Left hindlimb (tissue), 1 donor: ENCODE results near the gene GMDS.
A peak's percentile ranks its signal among the peaks of the same experiment; 100 is the strongest.

ENCODE experiments used
- DNase-seq: peaks from one replicate; pipeline ENCODE4 v3.0.0-alpha.2; 2018

The GMDS gene

GRCh38 chr6:1923449-1923848 is 322.0 kb downstream of the GMDS start:
- DNase-seq = no peak

DNA sequence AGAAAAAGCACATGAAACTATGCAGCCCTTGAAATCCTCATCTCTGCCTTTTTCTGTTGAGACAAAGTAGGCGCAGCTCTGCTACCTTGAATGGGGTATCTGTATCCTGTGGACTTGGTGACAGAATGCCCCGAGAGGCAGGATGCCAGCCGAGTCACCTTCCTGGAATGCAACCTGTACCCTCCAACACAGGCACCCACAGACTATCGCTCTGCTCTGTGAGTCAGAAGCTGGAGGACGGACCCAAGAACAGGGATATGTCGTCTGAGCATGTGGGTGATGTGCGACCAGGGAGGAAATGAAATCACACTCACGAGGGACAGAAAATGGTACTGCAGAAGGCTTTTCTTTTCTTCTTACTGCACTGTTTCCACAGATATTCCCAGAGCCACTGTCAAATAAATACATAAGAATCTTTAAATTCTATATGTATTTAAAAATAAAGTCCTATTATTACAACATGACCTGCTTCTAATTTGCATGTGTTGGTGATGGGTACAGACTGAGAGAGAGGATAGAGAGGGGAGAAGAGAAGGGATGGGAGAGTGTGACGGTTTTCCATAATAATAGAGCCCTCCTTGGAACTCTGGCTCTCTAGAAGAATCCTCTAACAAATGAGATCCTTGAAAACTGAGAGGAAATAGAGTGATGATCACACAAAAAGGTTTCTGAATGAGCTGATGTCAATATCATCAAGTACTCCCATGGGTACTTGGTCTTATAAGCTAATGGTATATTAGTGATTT is 327.6 kb downstream of the GMDS start:
- DNase-seq = no peak

GRCh38 chr6:1916334-1917070 is 328.9 kb downstream of the GMDS start:
- no peak for DNase-seq

DNA sequence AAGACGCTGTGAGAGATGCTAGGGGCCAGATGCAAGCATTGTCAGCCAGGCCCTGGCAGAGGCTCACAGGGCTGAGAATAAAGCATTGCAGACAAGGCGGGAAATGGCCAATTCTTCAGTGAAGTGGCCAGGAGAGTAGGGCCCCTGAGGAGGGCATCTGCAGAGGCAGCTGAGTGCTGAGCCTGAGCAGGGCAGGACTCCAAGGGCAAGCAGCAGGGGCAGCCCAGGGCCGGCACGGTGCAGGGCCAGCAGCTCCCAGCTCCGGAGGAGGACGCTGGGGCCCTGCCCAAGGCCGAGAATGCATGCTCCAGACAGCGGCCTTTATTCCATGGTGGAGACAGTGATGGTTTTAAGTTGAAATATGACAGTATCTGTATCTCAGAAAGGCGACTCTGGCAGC is 330.2 kb downstream of the GMDS start:
- DNase-seq = no peak

GRCh38 chr6:1913577-1913976 is 331.8 kb downstream of the GMDS start:
- DNase-seq = no peak

- DNase-seq = no peak
These were observed 332.7 kb downstream of the GMDS start for GRCh38 chr6:1912731-1913130.

- DNase-seq = no peak
These were observed 333.9 kb downstream of the GMDS start for GRCh38 chr6:1911474-1911873.

GRCh38 chr6:1910621-1911407 is 334.6 kb downstream of the GMDS start:
- DNase-seq = no peak

DNA sequence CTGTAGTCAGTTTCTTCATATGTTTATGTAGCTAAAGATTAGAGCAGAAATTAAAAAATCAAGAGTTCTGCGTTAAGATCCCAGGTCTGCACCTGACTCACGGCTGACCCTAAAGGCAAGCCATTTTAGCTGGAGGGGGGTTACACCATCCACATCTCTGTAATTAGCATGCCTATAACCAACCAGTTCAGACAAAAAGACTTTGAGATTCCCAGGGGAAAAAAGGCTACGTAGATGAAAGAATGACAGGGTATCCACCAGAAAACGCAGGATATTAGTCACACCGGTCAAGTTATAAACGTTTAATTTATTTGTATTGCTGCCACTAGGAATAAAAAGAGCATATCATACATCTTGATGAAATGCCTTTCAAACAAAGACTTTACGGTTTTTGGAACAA is 336.6 kb downstream of the GMDS start:
- no peak for DNase-seq

DNA sequence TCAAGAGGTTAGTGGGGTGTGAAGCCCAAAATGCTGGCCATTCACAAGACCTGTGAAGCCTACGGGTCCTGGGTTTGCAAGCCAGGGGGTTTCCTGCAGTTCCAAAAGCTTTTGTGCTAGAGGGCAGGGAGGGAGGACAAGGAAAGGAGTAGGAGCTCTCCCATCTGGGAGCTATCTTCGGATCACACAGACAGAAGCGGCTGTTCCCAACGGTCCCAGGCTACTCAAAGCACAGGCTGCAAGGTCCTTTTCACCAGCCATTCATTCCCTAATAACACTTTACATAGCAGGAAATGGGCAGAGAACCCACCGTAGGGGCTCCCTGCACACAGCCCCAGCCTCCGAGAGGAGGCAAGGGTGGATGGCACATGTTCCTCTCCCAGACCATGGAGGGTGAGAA is 338.8 kb downstream of the GMDS start:
- DNase-seq = no peak

DNA sequence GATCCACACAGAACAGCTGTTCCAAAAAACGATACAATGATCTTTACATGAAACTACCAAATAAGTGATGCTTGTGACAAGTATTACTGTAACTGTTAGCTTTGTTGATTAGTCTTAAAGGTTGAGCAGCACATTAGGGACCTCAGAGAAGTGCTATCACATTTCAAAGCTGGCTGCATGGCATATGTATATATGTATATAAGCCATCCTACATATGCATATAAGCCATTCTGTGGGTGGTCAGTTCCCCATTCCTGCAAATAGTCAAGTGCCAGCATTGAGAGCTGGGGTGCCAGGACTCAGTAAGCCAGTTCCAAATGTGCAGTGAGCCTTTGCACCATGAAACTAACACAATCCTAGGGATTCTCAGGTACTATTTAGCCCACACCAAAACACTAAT is 339.4 kb downstream of the GMDS start:
- DNase-seq = no peak

- no peak for DNase-seq
These were observed 340.5 kb downstream of the GMDS start for GRCh38 chr6:1904898-1905297.

DNA sequence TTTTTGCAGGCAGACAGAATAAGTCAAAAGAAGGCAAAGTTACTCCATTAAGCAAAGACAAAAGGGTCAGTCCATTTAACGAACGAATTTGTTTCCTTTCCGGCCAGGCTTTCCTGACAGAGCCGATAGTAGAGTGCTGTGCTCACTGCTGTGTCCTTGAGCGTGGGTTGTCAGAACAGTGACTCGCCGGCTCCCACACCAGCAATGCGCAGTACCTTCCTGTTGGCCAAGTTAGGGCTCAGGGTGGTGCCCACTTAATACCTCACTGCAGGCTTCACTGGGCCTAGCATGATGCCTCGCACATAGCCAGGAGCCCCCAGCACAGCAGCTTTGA is 341.0 kb downstream of the GMDS start:
- DNase-seq = no peak

DNA sequence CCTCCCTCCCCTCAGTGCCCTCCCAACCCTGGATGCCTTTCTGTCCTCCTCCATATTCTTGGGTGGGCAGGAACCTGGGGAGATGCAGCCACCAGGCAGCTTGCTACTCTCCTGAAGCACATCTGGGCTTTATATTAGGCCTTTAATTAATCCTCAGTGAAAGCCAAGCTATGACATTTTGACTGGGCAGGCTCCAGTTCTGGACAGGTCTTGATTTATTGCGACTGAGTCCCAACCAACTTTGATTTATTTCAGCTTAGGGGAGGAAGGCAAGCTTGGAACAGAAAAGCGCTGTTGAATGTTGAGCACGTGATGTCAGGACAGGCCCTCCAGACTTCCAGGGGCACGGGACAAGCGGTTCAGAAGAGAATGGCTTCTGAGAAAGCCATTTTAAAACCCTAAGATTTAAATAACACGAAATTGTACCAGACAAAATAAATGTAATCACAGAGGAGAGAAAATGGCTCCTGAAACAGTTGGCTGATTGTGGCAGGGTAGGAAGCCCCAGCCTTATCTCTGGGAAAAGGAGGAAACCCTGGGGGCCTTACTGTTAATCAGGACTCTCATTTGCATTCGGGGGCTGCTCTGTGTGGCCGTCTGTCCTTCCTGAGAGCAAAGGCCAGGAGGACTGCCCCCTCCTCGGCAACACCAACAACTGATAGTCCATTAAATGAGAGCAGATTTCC is 341.5 kb downstream of the GMDS start:
- DNase-seq = no peak

DNA sequence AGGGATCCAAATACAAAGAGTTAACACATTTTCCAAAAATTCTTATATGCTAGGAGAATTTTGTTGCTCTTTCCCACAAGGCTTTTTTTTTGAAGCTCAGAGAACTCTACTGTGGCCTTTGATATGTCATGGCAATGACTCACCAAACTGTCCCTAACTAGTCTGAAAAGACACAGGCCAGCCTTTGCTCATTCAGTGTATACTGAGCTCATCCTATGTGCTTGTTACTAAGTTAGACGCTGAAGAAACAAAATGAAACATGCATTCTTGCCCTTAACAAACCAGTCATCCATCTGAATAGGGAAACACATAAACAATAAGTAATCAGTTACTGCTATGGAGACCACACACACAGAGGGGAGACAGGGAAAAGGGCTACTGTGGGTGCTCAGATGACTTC is 343.8 kb downstream of the GMDS start:
- no peak for DNase-seq

GRCh38 chr6:1896897-1897296 is 348.5 kb downstream of the GMDS start:
- no peak for DNase-seq

DNA sequence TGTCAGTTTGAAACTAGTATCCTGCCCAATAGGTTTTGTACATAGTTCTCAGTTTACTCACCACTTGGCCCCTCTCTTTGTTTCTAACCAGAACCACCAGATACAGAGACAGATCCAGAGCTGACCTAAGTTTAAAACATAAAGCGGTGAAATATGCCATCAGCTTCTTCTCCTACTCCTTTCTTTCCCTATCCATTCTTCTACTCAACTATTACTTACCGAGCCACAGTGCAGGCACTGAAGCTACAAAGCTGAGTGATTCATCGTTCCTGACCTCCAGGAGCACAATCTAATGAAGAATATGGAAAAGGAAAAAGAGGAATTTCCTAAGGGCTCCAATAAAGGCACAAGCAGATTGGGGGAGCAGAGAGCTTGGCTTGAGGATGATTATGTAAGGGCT is 349.7 kb downstream of the GMDS start:
- DNase-seq = no peak

DNA sequence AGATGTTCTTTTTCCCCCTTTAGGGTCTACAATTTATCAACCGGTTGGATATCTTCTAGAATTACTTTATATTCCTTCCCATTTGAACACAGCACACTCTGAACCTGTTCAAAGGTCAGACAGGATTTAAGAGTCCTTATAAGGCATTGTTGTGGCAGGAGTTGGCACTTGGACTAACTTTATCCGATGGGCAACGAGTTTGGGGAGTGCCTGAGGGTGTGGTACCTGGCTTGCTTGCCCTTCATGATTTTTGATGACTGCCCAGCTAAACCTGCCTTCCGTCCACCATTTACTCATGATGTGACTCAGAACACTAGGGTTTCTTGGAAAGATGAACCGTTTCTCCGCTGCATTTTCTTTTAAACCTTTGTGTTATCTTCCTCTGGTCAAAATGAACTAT is 350.5 kb downstream of the GMDS start:
- DNase-seq = no peak

- no peak for DNase-seq
These were observed 351.8 kb downstream of the GMDS start for GRCh38 chr6:1893470-1894130.

GRCh38 chr6:1892716-1893115 is 352.7 kb downstream of the GMDS start:
- no peak for DNase-seq

DNA sequence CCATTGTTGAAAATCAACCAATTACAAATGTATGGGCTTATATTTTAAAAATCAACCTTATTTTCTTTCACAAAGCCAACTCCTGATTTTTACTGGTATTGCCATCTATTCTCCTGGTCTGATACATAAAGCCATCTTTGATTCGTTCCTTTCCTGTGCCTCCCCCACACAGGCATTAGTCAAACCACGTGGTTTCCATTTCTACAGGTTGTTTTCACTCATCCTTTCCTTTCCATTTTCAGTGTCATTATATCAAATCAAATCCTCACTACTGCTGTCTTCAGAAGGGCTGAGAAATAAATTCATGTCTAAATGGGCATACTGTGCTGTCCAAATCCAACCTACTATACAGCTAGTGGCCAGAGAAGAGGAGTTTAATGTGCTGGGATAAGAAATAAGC is 354.4 kb downstream of the GMDS start:
- DNase-seq = no peak

- DNase-seq = no peak
These were observed 355.3 kb downstream of the GMDS start for GRCh38 chr6:1890071-1890470.

DNA sequence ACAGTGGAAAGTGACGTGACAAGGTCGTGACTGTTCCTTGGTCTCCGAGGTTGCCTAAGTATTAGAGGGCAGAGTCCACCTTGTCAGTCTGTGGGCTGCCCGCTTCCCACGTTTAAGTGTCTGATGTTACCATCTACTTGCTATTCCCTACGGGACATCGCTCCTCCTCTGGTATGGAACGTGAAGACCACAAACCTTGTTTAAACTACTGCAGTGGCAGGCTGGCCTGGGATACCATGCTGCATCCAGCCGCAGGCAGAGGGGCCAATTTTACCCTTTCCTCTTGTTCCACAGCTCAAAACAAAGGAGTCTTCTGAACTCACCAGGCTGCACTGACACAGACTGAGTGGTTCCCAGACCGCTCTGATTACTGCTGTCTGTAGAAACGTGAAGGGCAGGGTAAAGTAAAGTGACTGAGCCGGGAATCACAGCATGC is 359.8 kb downstream of the GMDS start:
- peak; percentile 56 for DNase-seq
